ENCODE data around the gene UROS. TPM values are rescaled to one million over a fixed set of nuclear protein-coding genes. Genes with fewer than 3 reads are reported as not detected.

UROS gene
- total and polyA plus RNA-seq, 2 donors (not counting 1 experiment from before 2014, with no cell fraction given), result 54.4 to 60.4 TPM

GRCh38 chr10:125815764-125816163 lies 7.3 kb downstream of the UROS start:
- no peak for DNase-seq (ENCODE audit: low read depth in 2 of 2)
- peaks cover 2% of the 10 kb centered on the region for H3K36me3 ChIP-seq (ENCODE audit: control insufficient read depth, insufficient read depth, low read length)
- TF ChIP-seq CTCF (conservative IDR thresholded peaks at IDR 0.05 in 1 of 2, IDR thresholded peaks at IDR 0.05 in 1 of 2; ENCODE audit: low read depth in 1 of 2, low read length in 2 of 2), result no peak
- TF ChIP-seq EZH2 (IDR thresholded peaks at IDR 0.05; ENCODE audit: low read length, missing control alignments), result no peak
- no peak overlapping the region for H3K9ac ChIP-seq (ENCODE audit: insufficient read depth, low read length)
- no peak overlapping the region for H3K4me3 ChIP-seq (replicated peaks in 1 of 4; ENCODE audit: control extremely low read depth in 1 of 4, insufficient read depth in 1 of 4, low read depth in 3 of 4, low read length in 4 of 4)
- no peak overlapping the region for H3K4me2 ChIP-seq (ENCODE audit: extremely low read depth, insufficient read depth, low read length)
- H3K27ac ChIP-seq (ENCODE audit: insufficient read depth, low read length), result no peak overlapping the region
- no peaks in the 10 kb centered on the region for H3K27me3 ChIP-seq (ENCODE audit: control insufficient read depth, insufficient read depth, low read length)
- H3K4me1 ChIP-seq (ENCODE audit: control insufficient read depth, extremely low read depth, insufficient read depth, low read length), result no peaks in the 10 kb centered on the region
- no peaks in the 10 kb centered on the region for H3K9me3 ChIP-seq (ENCODE audit: control insufficient read depth, insufficient read depth, low read depth, low read length)
- H4K20me1 ChIP-seq (ENCODE audit: control insufficient read depth, extremely low read depth, insufficient read depth, low read length), result no peaks in the 10 kb centered on the region
- H2AFZ ChIP-seq (ENCODE audit: low read length), result no peak overlapping the region
- H3K79me2 ChIP-seq (ENCODE audit: control insufficient read depth, insufficient read depth, low read length), result no peaks in the 10 kb centered on the region

GRCh38 chr10:125812128-125812750 lies 10.8 kb downstream of the UROS start:
- Histone ChIP-seq H3K79me2 (ENCODE audit: control insufficient read depth, insufficient read depth, low read length) (no peaks in the 10 kb centered on the region), H3K27ac (ENCODE audit: insufficient read depth, low read length) (no peak overlapping the region), H3K27me3 (ENCODE audit: control insufficient read depth, insufficient read depth, low read length) (no peaks in the 10 kb centered on the region), H3K4me1 (ENCODE audit: control insufficient read depth, extremely low read depth, insufficient read depth, low read length) (no peaks in the 10 kb centered on the region), H4K20me1 (ENCODE audit: control insufficient read depth, extremely low read depth, insufficient read depth, low read length) (no peaks in the 10 kb centered on the region), H2AFZ (ENCODE audit: low read length) (no peak overlapping the region), H3K9ac (ENCODE audit: insufficient read depth, low read length) (no peak overlapping the region), H3K36me3 (ENCODE audit: control insufficient read depth, insufficient read depth, low read length) (peaks cover 2% of the 10 kb centered on the region), H3K4me3 (replicated peaks in 1 of 4; ENCODE audit: control extremely low read depth in 1 of 4, insufficient read depth in 1 of 4, low read depth in 3 of 4, low read length in 4 of 4) (no peak overlapping the region), H3K4me2 (ENCODE audit: extremely low read depth, insufficient read depth, low read length) (no peak overlapping the region), H3K9me3 (ENCODE audit: control insufficient read depth, insufficient read depth, low read depth, low read length) (no peaks in the 10 kb centered on the region)
- TF ChIP-seq EZH2 (IDR thresholded peaks at IDR 0.05; ENCODE audit: low read length, missing control alignments) (no peak), CTCF (conservative IDR thresholded peaks at IDR 0.05 in 1 of 2, IDR thresholded peaks at IDR 0.05 in 1 of 2; ENCODE audit: low read depth in 1 of 2, low read length in 2 of 2) (no peak)
- peak; percentile 10 to 67 for DNase-seq (ENCODE audit: low read depth in 2 of 2)

GRCh38 chr10:125811251-125811650 lies 11.8 kb downstream of the UROS start:
- no peak for DNase-seq (ENCODE audit: low read depth in 2 of 2)
- Histone ChIP-seq H3K27ac (ENCODE audit: insufficient read depth, low read length) (no peak overlapping the region), H3K36me3 (ENCODE audit: control insufficient read depth, insufficient read depth, low read length) (peaks cover 2% of the 10 kb centered on the region), H3K79me2 (ENCODE audit: control insufficient read depth, insufficient read depth, low read length) (no peaks in the 10 kb centered on the region), H3K4me2 (ENCODE audit: extremely low read depth, insufficient read depth, low read length) (no peak overlapping the region), H2AFZ (ENCODE audit: low read length) (no peak overlapping the region), H3K9me3 (ENCODE audit: control insufficient read depth, insufficient read depth, low read depth, low read length) (no peaks in the 10 kb centered on the region), H3K9ac (ENCODE audit: insufficient read depth, low read length) (no peak overlapping the region), H4K20me1 (ENCODE audit: control insufficient read depth, extremely low read depth, insufficient read depth, low read length) (no peaks in the 10 kb centered on the region), H3K4me1 (ENCODE audit: control insufficient read depth, extremely low read depth, insufficient read depth, low read length) (no peaks in the 10 kb centered on the region), H3K4me3 (replicated peaks in 1 of 4; ENCODE audit: control extremely low read depth in 1 of 4, insufficient read depth in 1 of 4, low read depth in 3 of 4, low read length in 4 of 4) (no peak overlapping the region), H3K27me3 (ENCODE audit: control insufficient read depth, insufficient read depth, low read length) (no peaks in the 10 kb centered on the region)
- no peak for TF ChIP-seq EZH2 (IDR thresholded peaks at IDR 0.05; ENCODE audit: low read length, missing control alignments)
- no peak for TF ChIP-seq CTCF (conservative IDR thresholded peaks at IDR 0.05 in 1 of 2, IDR thresholded peaks at IDR 0.05 in 1 of 2; ENCODE audit: low read depth in 1 of 2, low read length in 2 of 2)

All from fibroblast of lung (primary cell).